ENCODE data around the gene ADGRG4.

Gene ADGRG4

GRCh38 chrX:136291824-136292223 is 8.9 kb upstream of the ADGRG4 start:
- Mint-ChIP-seq H3K27me3 (ENCODE audit: low read depth) (no peaks in the 10 kb centered on the region), H3K9me3 (peaks cover 9% of the 10 kb centered on the region), H3K4me3 (no peak overlapping the region), H3K4me1 (no peaks in the 10 kb centered on the region), H3K36me3 (ENCODE audit: low read depth) (no peaks in the 10 kb centered on the region), H3K27ac (no peak overlapping the region)
- no peak for TF ChIP-seq CTCF (IDR thresholded peaks at IDR 0.05; ENCODE audit: unreplicated experiment in 3 of 3)

- H3K27me3 Mint-ChIP-seq (ENCODE audit: low read depth): no peaks in the 10 kb centered on the region
- no peaks in the 10 kb centered on the region for H3K36me3 Mint-ChIP-seq (ENCODE audit: low read depth)
- no peaks in the 10 kb centered on the region for H3K4me1 Mint-ChIP-seq
- H3K27ac Mint-ChIP-seq: no peak overlapping the region
- peaks cover 9% of the 10 kb centered on the region for H3K9me3 Mint-ChIP-seq
- no peak overlapping the region for H3K4me3 Mint-ChIP-seq
- no peak for TF ChIP-seq CTCF (IDR thresholded peaks at IDR 0.05; ENCODE audit: unreplicated experiment in 3 of 3)
These were observed 8.1 kb upstream of the ADGRG4 start for GRCh38 chrX:136292656-136293055.

GRCh38 chrX:136295380-136295779 is 5.4 kb upstream of the ADGRG4 start:
- Mint-ChIP-seq H3K4me1 (no peaks in the 10 kb centered on the region), H3K36me3 (ENCODE audit: low read depth) (no peaks in the 10 kb centered on the region), H3K27ac (no peak overlapping the region), H3K9me3 (peaks cover 9% of the 10 kb centered on the region), H3K4me3 (no peak overlapping the region), H3K27me3 (ENCODE audit: low read depth) (no peaks in the 10 kb centered on the region)
- TF ChIP-seq CTCF (IDR thresholded peaks at IDR 0.05; ENCODE audit: unreplicated experiment in 3 of 3): no peak

GRCh38 chrX:136303041-136303440 is 2.3 kb downstream of the ADGRG4 start:
- Mint-ChIP-seq H3K36me3 (ENCODE audit: low read depth) (no peaks in the 10 kb centered on the region), H3K27me3 (ENCODE audit: low read depth) (peaks cover 7% of the 10 kb centered on the region), H3K9me3 (peaks cover 13% of the 10 kb centered on the region), H3K4me3 (no peak overlapping the region), H3K27ac (no peak overlapping the region), H3K4me1 (no peaks in the 10 kb centered on the region)
- no peak for TF ChIP-seq CTCF (IDR thresholded peaks at IDR 0.05; ENCODE audit: unreplicated experiment in 3 of 3)

- no peak for TF ChIP-seq CTCF (IDR thresholded peaks at IDR 0.05; ENCODE audit: unreplicated experiment in 3 of 3)
- Mint-ChIP-seq H3K9me3 (peaks cover 13% of the 10 kb centered on the region), H3K27ac (no peak overlapping the region), H3K4me3 (no peak overlapping the region), H3K36me3 (ENCODE audit: low read depth) (no peaks in the 10 kb centered on the region), H3K4me1 (no peaks in the 10 kb centered on the region), H3K27me3 (ENCODE audit: low read depth) (peaks cover 7% of the 10 kb centered on the region)
These were observed 3.7 kb downstream of the ADGRG4 start for GRCh38 chrX:136304493-136304892.

- no peaks in the 10 kb centered on the region for H3K4me1 Mint-ChIP-seq
- no peak overlapping the region for H3K27ac Mint-ChIP-seq
- H3K9me3 Mint-ChIP-seq: peaks cover 7% of the 10 kb centered on the region
- TF ChIP-seq CTCF (IDR thresholded peaks at IDR 0.05; ENCODE audit: unreplicated experiment in 3 of 3): no peak
- H3K4me3 Mint-ChIP-seq: no peak overlapping the region
- H3K36me3 Mint-ChIP-seq (ENCODE audit: low read depth): no peaks in the 10 kb centered on the region
- H3K27me3 Mint-ChIP-seq (ENCODE audit: low read depth): peaks cover 7% of the 10 kb centered on the region
These were observed 5.4 kb downstream of the ADGRG4 start for GRCh38 chrX:136306182-136306581.

Data from nephron (organoid).